Activated T-helper 2 cell treated with anti-CD3 and anti-CD28 coated beads, Interferon-gamma antibody, Interleukin-2, Interleukin-4, amounts not matched to agents 10 μg/mL and 5 μg/mL and 100 μg/mL, durations not matched to agents 14 hours and 24 hours and 36 hours (primary cell): ENCODE measurements around the gene PCDHGC3. TPM values are rescaled to one million over a fixed set of nuclear protein-coding genes. Genes with fewer than 3 reads are reported as not detected.
"Not testable (repeated sequence)": the region's sequence is repeated elsewhere in the genome, so short reads cannot be mapped to it uniquely, and the experiment has no call there.

Source experiments
- DNase-seq: peaks from one replicate; pipeline ENCODE4 v3.0.0; 2021; ENCODE audit warnings: low spot score
- H3K27ac Mint-ChIP-seq: one replicate; pipeline ENCODE4 v1.8.0; 2021; ENCODE audit warnings: mixed read lengths
- H3K27me3 Mint-ChIP-seq: one replicate; pipeline ENCODE4 v1.8.0; 2021; ENCODE audit warnings: low read depth, mixed read lengths
- H3K36me3 Mint-ChIP-seq: one replicate; pipeline ENCODE4 v1.8.0; 2021; ENCODE audit warnings: low read depth, mixed read lengths
- H3K4me1 Mint-ChIP-seq: one replicate; pipeline ENCODE4 v1.8.0; 2021; ENCODE audit warnings: low read depth, mixed read lengths
- H3K4me3 Mint-ChIP-seq: one replicate; pipeline ENCODE4 v1.8.0; 2021; ENCODE audit warnings: low read depth, mild to moderate bottlenecking, moderate library complexity, mixed read lengths
- H3K9me3 Mint-ChIP-seq: one replicate; pipeline ENCODE4 v1.8.0; 2021; ENCODE audit warnings: mixed read lengths
- intact Hi-C: fragments of 100-400 bp; cut with micrococcal nuclease; formaldehyde crosslinking; loops from one replicate; pipeline ENCODE4 v1.15.1; 2023
- total RNA-seq: library from RNA; stranded (reverse); gene quantifications from 2 replicates; pipeline ENCODE4 v1.2.3, GENCODE V29; 2022

PCDHGC3 gene
- total RNA-seq, result 0.21 and 0.23 TPM in 2 replicates

DNA sequence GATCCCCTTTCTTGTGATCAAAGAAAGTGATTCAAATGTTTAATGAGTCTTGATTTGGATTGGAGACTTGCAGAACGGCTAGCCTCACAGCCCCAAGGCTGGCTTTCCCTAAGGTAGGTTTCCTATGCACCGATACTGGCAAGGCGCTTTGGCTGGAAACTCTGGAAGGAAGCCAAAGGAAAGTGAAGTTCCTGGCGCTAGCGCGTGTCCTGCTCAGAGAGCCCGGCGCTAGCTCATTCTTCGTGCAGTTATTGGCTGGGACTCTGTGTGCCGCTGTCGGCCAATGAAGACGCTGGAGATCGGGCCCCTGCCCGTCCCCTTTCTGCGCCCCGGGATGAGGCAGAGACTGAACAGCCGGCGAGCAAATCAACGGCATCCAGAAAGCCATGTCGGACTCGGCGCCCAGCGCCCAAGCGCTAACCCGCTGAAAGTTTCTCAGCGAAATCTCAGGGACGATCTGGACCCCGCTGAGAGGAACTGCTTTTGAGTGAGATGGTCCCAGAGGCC lies at the start of gene PCDHGC3:
PCDHGC3 (plus strand) TSS at position 342 of the 507 bp plus-strand sequence; CDS start at position 493, 151 bp downstream.
- intact Hi-C loops, result loop anchor here (5.0 kb wide), 2 partner anchors 37 to 53 kb away; partner anchors contain the start of gene PCDHGA11
- peaks cover 2% of the 10 kb centered on the region for H3K36me3 Mint-ChIP-seq

DNA sequence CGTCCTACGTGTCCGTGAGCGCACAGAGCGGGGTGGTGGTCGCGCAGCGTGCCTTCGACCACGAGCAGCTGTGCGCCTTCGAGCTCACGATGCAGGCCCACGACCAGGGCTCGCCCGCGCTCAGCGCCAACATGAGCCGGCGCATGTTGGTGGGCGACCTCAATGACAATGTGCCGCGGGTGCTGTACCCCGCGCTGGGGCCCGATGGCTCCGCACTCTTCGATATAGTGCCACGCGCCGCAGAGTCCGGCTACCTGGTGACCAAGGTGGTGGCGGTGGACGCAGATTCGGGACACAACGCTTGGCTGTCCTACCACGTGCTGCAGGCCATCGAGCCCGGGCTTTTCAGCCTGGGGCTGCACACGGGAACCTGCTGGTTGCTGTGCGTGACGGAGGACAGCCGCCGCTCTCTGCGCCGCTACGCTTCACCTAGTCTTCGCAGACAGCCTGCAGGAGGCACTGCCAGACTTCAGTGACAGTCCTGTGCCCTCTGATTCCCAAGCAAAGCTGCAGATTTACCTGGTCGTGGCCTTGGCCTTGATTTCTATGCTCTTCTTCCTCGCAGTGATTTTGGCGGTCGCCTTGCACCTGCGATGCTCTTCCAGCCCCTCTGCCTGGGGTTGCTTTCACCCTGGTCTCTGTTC lies 47.9 kb upstream of the PCDHGC3 start:
- Mint-ChIP-seq H3K27me3 (peaks cover 33% of the 10 kb centered on the region), H3K9me3 (peaks cover 19% of the 10 kb centered on the region), H3K4me1 (peaks cover 2% of the 10 kb centered on the region), H3K36me3 (peaks cover 2% of the 10 kb centered on the region), H3K4me3 (no peak overlapping the region), H3K27ac (no peak overlapping the region)
- intact Hi-C loops, result no loop called here
- no peak for DNase-seq

More for the DNA sequence above, at the start of gene PCDHGC3:
- Mint-ChIP-seq H3K4me1 (peaks cover 12% of the 10 kb centered on the region), H3K4me3 (peak within 1 kb of the TSS; percentile 85), H3K27ac (no peak within 1 kb of the TSS), H3K27me3 (peaks cover 71% of the 10 kb centered on the region), H3K9me3 (no peaks in the 10 kb centered on the region)
- no peak for DNase-seq

DNA sequence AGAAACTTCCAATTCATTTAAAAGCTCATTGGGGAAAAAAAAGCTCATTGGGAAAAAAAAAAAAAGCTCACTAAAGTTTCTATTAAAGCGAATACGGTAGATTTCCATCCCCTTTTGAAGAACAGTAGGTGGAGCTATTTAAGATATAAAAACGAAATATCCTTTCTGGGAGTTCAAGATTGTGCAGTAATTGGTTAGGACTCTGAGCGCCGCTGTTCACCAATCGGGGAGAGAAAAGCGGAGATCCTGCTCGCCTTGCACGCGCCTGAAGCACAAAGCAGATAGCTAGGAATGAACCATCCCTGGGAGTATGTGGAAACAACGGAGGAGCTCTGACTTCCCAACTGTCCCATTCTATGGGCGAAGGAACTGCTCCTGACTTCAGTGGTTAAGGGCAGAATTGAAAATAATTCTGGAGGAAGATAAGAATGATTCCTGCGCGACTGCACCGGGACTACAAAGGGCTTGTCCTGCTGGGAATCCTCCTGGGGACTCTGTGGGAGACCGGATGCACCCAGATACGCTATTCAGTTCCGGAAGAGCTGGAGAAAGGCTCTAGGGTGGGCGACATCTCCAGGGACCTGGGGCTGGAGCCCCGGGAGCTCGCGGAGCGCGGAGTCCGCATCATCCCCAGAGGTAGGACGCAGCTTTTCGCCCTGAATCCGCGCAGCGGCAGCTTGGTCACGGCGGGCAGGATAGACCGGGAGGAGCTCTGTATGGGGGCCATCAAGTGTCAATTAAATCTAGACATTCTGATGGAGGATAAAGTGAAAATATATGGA lies 45.2 kb upstream of the PCDHGC3 start, which contains the start of gene PCDHGA12:
PCDHGA12 (plus strand) TSS at position 176 of the 782 bp plus-strand sequence; CDS start at position 429, 253 bp downstream.
- H3K9me3 Mint-ChIP-seq, result peaks cover 19% of the 10 kb centered on the region
- intact Hi-C loops, result no loop called here

DNA sequence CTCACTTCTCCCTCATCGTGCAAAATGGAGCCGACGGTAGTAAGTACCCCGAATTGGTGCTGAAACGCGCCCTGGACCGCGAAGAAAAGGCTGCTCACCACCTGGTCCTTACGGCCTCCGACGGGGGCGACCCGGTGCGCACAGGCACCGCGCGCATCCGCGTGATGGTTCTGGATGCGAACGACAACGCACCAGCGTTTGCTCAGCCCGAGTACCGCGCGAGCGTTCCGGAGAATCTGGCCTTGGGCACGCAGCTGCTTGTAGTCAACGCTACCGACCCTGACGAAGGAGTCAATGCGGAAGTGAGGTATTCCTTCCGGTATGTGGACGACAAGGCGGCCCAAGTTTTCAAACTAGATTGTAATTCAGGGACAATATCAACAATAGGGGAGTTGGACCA lies 44.5 kb upstream of the PCDHGC3 start:
- peaks cover 2% of the 10 kb centered on the region for H3K4me1 Mint-ChIP-seq
- H3K9me3 Mint-ChIP-seq, result peaks cover 19% of the 10 kb centered on the region
- H3K4me3 Mint-ChIP-seq, result no peak overlapping the region
- DNase-seq, result no peak
- intact Hi-C loops, result no loop called here
- peaks cover 2% of the 10 kb centered on the region for H3K36me3 Mint-ChIP-seq
- H3K27me3 Mint-ChIP-seq, result peaks cover 24% of the 10 kb centered on the region
- no peak overlapping the region for H3K27ac Mint-ChIP-seq

More for the DNA sequence above, 45.2 kb upstream of the PCDHGC3 start, which contains the start of gene PCDHGA12:
- Mint-ChIP-seq H3K4me3 (peak within 1 kb of the TSS; percentile 63), H3K27ac (no peak within 1 kb of the TSS), H3K27me3 (peaks cover 24% of the 10 kb centered on the region), H3K36me3 (peaks cover 2% of the 10 kb centered on the region), H3K4me1 (peaks cover 2% of the 10 kb centered on the region)
- no peak for DNase-seq

DNA sequence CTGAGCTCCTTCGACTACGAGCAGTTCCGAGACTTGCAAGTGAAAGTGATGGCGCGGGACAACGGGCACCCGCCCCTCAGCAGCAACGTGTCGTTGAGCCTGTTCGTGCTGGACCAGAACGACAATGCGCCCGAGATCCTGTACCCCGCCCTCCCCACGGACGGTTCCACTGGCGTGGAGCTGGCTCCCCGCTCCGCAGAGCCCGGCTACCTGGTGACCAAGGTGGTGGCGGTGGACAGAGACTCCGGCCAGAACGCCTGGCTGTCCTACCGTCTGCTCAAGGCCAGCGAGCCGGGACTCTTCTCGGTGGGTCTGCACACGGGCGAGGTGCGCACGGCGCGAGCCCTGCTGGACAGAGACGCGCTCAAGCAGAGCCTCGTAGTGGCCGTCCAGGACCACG lies 43.5 kb upstream of the PCDHGC3 start:
- H3K36me3 Mint-ChIP-seq, H3K4me3 Mint-ChIP-seq, H3K4me1 Mint-ChIP-seq, H3K27ac Mint-ChIP-seq, DNase-seq, intact Hi-C loops: not testable (repeated sequence)
- Mint-ChIP-seq H3K27me3 (peaks cover 25% of the 10 kb centered on the region), H3K9me3 (peaks cover 19% of the 10 kb centered on the region)

DNA sequence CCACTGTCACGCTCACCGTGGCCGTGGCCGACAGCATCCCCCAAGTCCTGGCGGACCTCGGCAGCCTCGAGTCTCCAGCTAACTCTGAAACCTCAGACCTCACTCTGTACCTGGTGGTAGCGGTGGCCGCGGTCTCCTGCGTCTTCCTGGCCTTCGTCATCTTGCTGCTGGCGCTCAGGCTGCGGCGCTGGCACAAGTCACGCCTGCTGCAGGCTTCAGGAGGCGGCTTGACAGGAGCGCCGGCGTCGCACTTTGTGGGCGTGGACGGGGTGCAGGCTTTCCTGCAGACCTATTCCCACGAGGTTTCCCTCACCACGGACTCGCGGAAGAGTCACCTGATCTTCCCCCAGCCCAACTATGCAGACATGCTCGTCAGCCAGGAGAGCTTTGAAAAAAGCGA lies 43.0 kb upstream of the PCDHGC3 start:
- H3K4me1 Mint-ChIP-seq, H3K36me3 Mint-ChIP-seq, intact Hi-C loops, DNase-seq, H3K4me3 Mint-ChIP-seq, H3K27ac Mint-ChIP-seq: not testable (repeated sequence)
- Mint-ChIP-seq H3K27me3 (peaks cover 25% of the 10 kb centered on the region), H3K9me3 (peaks cover 19% of the 10 kb centered on the region)

DNA sequence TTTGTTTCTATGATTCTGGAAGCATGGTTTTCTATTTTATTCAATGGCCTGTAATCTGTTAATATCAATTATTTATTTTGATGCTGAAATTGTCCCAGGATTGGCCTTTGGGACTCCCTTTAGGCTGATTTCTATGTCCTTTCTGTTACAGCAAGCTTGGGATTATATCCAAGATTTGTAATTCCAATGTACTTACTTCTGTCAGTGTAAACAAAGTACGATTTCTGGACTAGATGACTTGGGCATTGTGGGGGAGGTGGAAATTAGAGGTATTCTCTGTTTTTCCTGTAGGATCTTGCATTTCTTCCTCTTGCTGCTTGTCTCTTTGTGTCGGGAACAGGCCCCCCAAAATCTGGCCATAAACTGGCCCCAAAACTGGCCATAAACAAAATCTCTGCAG lies 41.8 kb upstream of the PCDHGC3 start:
- Mint-ChIP-seq H3K27me3 (peaks cover 22% of the 10 kb centered on the region), H3K4me1 (peaks cover 2% of the 10 kb centered on the region), H3K36me3 (peaks cover 2% of the 10 kb centered on the region), H3K27ac (no peak overlapping the region), H3K4me3 (no peak overlapping the region), H3K9me3 (peaks cover 15% of the 10 kb centered on the region)
- intact Hi-C loops, result no loop called here
- DNase-seq, result no peak

DNA sequence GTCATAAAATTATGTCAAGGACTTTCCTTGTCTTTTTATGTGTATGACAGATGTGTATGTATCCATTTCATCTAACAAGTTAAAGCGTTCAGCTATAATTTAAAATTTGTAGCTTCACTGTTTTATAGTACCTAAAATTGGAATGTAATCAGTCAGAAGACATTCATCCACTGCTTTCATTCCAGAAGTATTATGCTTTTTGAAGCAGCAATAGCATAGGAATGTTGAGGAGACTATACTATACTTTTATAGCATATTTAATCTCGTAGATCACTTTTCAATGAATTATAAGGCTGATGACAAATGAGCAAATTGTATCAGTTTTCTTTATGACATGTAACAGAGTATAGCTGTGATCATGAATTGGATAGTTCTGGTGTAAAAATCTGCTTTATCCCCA lies 38.5 kb upstream of the PCDHGC3 start:
- Mint-ChIP-seq H3K4me3 (no peak overlapping the region), H3K36me3 (no peaks in the 10 kb centered on the region), H3K9me3 (peaks cover 2% of the 10 kb centered on the region), H3K27ac (no peak overlapping the region), H3K27me3 (peaks cover 7% of the 10 kb centered on the region), H3K4me1 (no peaks in the 10 kb centered on the region)
- intact Hi-C loops, result no loop called here
- no peak for DNase-seq

DNA sequence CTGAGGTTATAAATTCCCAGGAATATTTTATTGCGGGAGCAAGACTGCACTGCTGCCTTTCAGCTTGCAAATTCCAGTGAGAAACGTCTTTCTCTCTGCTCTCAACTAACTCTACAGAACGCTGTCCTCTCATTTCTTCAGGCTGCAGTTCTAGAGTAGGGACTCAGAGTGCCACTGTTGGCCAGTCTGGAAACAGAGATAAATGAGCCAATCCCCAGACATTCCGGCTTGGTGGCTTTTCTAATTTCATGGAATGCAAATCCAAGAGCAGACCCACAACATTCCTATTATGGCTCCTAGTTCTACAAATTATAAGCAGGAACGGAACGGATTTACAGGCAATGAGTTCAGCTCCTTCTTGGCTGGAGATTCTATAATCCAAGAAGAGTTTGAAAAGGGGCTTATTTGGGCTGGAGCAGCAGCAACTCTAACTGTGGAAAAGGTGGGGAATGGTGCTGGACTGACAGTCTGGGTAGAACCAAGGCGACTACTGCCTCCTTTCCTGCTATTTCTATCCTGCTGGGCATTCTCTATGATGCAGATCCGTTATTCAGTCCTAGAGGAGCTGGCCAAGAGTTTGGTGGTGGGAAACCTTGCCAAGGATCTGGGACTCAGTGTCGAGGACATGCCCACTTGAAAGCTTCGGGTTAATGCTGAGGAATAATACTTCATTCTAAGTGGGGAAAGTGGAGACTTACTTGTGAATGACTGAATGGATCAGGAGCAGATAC lies 36.2 kb upstream of the PCDHGC3 start:
- H3K4me1 Mint-ChIP-seq, result no peaks in the 10 kb centered on the region
- no peak overlapping the region for H3K4me3 Mint-ChIP-seq
- intact Hi-C loops, result no loop called here
- H3K9me3 Mint-ChIP-seq, result peaks cover 6% of the 10 kb centered on the region
- H3K27ac Mint-ChIP-seq, result no peak overlapping the region
- DNase-seq, result no peak
- peaks cover 1% of the 10 kb centered on the region for H3K27me3 Mint-ChIP-seq
- no peaks in the 10 kb centered on the region for H3K36me3 Mint-ChIP-seq

DNA sequence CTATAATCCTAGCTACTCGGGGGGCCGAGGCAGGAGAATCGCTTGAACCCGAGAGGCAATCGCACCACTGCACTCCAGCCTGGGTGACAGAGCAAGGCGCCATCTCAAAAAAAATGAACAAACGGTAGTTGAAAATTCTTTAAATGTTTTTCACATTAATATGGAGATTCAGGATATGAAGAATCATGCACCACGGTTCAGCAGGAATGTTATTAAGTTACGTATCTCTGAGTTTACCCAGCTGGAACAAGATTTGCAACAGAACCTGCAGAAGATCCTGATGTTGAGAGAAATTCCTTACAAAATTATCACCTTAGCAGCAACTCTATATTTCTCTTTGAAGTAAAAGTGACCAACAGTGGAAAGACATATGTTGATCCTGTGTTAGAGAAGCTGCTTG lies 35.4 kb upstream of the PCDHGC3 start:
- peaks cover 6% of the 10 kb centered on the region for H3K9me3 Mint-ChIP-seq
- H3K36me3 Mint-ChIP-seq, result no peaks in the 10 kb centered on the region
- no peak overlapping the region for H3K4me3 Mint-ChIP-seq
- H3K27ac Mint-ChIP-seq, result no peak overlapping the region
- intact Hi-C loops, result no loop called here
- H3K27me3 Mint-ChIP-seq, result peaks cover 1% of the 10 kb centered on the region
- no peak for DNase-seq
- no peaks in the 10 kb centered on the region for H3K4me1 Mint-ChIP-seq

DNA sequence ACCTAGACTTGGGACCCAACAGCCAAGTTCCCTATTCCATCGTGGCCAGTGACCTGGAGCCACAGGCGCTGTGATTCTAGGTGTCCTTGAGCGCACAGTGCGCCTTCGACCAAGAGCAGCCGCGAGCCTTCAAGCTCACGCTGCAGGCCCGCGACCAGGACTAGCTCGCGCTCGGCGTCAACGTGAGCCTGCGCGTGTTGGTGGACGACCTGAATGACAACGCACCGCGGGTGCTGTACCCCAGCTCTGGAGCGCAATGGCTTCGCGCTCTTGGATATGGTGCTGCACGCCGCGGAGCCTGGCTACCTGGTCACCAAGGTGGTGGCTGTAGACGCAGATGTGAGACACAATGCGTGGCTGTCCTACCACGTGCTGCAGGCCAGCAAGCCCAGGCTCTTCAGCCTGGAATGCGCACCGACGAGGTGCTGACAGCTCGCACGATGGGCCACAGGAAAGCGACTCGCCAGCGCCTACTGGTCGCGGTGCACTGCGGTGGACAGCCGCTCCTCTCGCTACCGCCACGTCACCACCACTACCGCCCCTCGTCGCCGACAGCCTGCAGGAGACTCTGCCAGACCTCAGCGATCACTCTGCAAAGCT lies 34.1 kb upstream of the PCDHGC3 start:
- intact Hi-C loops, result no loop called here
- H3K36me3 Mint-ChIP-seq, result no peaks in the 10 kb centered on the region
- no peak overlapping the region for H3K27ac Mint-ChIP-seq
- peaks cover under 1% of the 10 kb centered on the region for H3K27me3 Mint-ChIP-seq
- no peaks in the 10 kb centered on the region for H3K4me1 Mint-ChIP-seq
- H3K4me3 Mint-ChIP-seq, result no peak overlapping the region
- peaks cover 6% of the 10 kb centered on the region for H3K9me3 Mint-ChIP-seq
- no peak for DNase-seq

DNA sequence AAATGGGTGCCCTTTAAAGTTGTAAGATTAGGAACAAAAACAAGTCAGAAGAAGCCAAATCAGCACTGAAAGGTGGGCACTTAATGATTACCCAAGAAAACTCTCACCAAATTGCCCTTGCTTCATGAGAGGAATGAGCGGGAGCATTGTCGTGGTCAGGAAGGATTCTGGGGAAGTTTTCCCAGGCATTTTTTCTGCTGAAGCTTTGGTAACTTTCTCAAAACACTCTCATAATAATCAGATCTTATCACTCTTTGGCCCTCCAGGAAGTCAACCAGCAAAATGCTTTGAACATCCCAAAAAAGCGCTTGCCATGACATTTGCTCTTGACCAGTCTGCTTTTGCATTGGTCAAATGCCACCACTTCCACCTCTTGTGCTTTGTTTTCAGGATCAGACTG lies 10.4 kb upstream of the PCDHGC3 start:
- Mint-ChIP-seq H3K36me3 (no peaks in the 10 kb centered on the region), H3K9me3 (no peaks in the 10 kb centered on the region), H3K27me3 (peaks cover 2% of the 10 kb centered on the region), H3K27ac (no peak overlapping the region), H3K4me3 (no peak overlapping the region), H3K4me1 (no peaks in the 10 kb centered on the region)
- intact Hi-C loops, result no loop called here
- DNase-seq, result no peak
